SU-DHL-6 (cell line): Measurements from ENCODE around the gene RSBN1L.

Experiments used
- H2AFZ ChIP-seq: fragments of 200-600 bp; sonication (generic); 2 replicates; pipeline ENCODE4 v1.6.1; 2014; ENCODE audit warnings: low read depth, mild to moderate bottlenecking, moderate library complexity, mixed read lengths, antibody characterized with exemption, low read length; ENCODE audit not compliant: severe bottlenecking
- H3F3A ChIP-seq: fragments of 200-600 bp; shearing (Covaris generic); 2 replicates; pipeline ENCODE4 v1.6.0; 2016; ENCODE audit warnings: antibody characterized with exemption, mild to moderate bottlenecking; ENCODE audit not compliant: insufficient read depth
- H3K27ac ChIP-seq: fragments of 200-600 bp; sonication (generic); 2 replicates; pipeline ENCODE4 v1.5.1; 2016; ENCODE audit warnings: low read depth, mild to moderate bottlenecking, low read length, moderate library complexity, mixed read lengths
- H3K27me3 ChIP-seq: fragments of 200-600 bp; sonication (generic), shearing (Covaris generic); 2 replicates; pipeline ENCODE4 v1.6.0; 2014; ENCODE audit warnings: mild to moderate bottlenecking, low read length
- H3K36me3 ChIP-seq: fragments of 200-600 bp; sonication (generic); 2 replicates; pipeline ENCODE4 v1.6.1; 2014; ENCODE audit warnings: mild to moderate bottlenecking, low read length, mixed read lengths
- H3K4me2 ChIP-seq: fragments of 300-600, 200-600 bp; shearing (Covaris generic), sonication (generic); 2 replicates; pipeline ENCODE4 v1.6.0; 2014; ENCODE audit warnings: low read length, low read depth, mild to moderate bottlenecking; ENCODE audit not compliant: poor library complexity, severe bottlenecking
- H3K4me3 ChIP-seq: fragments of 200-600 bp; sonication (generic); 2 replicates; pipeline ENCODE4 v1.5.1; 2014; ENCODE audit warnings: antibody characterized with exemption, low read length, mild to moderate bottlenecking, mixed read lengths; ENCODE audit not compliant: insufficient read depth, poor library complexity, severe bottlenecking
- H3K79me2 ChIP-seq: fragments of 200-600 bp; sonication (generic); 2 replicates; pipeline ENCODE4 v1.6.1; 2014; ENCODE audit warnings: mild to moderate bottlenecking, low read length, moderate library complexity; ENCODE audit not compliant: insufficient read depth
- H3K9ac ChIP-seq: fragments of 200-600 bp; sonication (generic); 2 replicates; pipeline ENCODE4 v1.7.0; 2014; ENCODE audit warnings: mild to moderate bottlenecking, low read length
- H3K9me2 ChIP-seq: fragments of 200-600 bp; sonication (generic); replicated peaks from 2 replicates; pipeline ENCODE4 v1.6.1; 2014; ENCODE audit warnings: low read length; ENCODE audit not compliant: insufficient read depth
- H3K9me3 ChIP-seq: fragments of 200-600 bp; sonication (generic); 2 replicates; pipeline ENCODE4 v1.6.1; 2014; ENCODE audit warnings: low read length, mixed read lengths; ENCODE audit not compliant: insufficient read depth
- H4K20me1 ChIP-seq: fragments of 200-600 bp; sonication (generic); 2 replicates; pipeline ENCODE4 v1.6.1; 2014; ENCODE audit warnings: low read depth, mild to moderate bottlenecking, antibody characterized with exemption, low read length, moderate library complexity, mixed read lengths
- EZH2phosphoT487 ChIP-seq: fragments of 200-600 bp; sonication (generic), shearing (Covaris generic); conservative IDR thresholded peaks from 2 replicates; pipeline ENCODE4 v1.6.1; 2018; ENCODE audit warnings: mild to moderate bottlenecking, antibody characterized with exemption, low read length, moderate library complexity, mixed read lengths
- TF ChIP-seq, protein P1 (sequence below): fragments of 200-600 bp; sonication (generic); IDR thresholded peaks from one replicate; pipeline ENCODE4 v1.5.1; 2017; ENCODE audit warnings: antibody characterized with exemption, mild to moderate bottlenecking, low read length, moderate library complexity; ENCODE audit not compliant: insufficient read depth, poor library complexity, severe bottlenecking

Gene RSBN1L

DNA sequence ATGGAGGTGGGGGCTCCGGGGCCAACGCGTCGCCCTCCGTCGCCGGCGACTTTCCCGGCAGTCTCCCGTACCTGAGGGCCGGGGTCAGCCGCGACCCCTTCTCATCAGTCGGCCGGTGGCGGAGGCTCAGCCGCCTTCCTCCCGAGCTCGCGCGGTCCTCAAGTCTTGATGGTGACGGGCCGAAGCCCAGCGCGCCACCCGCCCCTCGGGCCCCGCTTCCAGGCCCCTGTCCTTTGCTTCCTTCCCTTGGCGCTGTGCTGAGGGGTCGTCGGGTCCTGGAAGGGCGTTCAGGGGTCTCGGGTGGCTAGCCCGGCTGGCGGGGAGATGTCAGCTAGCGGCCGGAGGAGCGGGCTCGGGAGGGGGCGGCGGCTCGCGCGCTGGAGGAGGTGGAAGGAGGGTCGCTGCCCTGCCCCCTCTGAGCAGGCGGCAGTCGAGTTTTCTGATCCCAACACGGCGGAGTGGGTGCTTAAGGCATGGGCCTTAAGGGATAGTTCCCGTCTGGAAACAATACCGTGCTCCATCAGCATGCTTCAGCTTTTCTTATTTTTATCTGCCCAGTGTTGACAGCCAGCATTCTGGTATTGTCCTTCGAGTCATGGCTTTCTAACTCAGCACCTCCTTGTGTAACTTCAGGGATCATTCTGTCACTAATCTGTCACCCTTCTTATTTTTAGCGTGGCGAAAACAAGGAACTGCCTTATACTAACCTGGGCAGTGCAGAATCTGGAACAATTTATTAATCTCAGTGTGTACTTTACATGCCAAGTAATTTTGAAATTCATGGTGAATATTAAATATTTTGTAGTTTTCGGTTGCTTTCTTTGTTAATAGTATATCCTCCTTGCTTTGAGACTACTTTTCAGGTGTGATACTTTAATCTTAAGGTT lies 103.1 kb downstream of the RSBN1L start:
- peaks cover 97% of the 10 kb centered on the region for H3K79me2 ChIP-seq

DNA sequence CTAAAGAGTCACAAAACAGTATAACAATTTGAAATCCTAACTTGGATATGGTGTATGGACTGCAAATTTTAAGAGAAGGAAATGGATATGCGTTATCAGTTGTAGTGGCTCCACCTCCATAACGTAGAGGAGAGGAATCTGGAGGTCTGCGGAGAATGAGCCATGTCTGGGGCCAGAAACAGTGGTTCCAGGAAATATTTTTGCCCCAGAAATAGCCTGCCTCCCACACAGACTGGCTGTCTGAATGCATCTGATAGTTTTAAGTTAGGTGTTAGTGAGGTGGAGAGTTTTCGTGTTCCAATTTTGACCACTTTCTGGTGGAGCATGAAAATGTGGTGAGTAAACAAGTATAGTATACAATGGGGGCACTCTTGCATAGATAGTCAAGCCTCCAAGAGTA lies 103.9 kb downstream of the RSBN1L start:
- TF ChIP-seq, protein P1, sequence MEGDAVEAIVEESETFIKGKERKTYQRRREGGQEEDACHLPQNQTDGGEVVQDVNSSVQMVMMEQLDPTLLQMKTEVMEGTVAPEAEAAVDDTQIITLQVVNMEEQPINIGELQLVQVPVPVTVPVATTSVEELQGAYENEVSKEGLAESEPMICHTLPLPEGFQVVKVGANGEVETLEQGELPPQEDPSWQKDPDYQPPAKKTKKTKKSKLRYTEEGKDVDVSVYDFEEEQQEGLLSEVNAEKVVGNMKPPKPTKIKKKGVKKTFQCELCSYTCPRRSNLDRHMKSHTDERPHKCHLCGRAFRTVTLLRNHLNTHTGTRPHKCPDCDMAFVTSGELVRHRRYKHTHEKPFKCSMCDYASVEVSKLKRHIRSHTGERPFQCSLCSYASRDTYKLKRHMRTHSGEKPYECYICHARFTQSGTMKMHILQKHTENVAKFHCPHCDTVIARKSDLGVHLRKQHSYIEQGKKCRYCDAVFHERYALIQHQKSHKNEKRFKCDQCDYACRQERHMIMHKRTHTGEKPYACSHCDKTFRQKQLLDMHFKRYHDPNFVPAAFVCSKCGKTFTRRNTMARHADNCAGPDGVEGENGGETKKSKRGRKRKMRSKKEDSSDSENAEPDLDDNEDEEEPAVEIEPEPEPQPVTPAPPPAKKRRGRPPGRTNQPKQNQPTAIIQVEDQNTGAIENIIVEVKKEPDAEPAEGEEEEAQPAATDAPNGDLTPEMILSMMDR: no peak
- no peak for TF ChIP-seq EZH2phosphoT487
- H3K9me2 ChIP-seq: no peaks in the 10 kb centered on the region
- H3K27me3 ChIP-seq: no peaks in the 10 kb centered on the region
- H3K9ac ChIP-seq: peak overlapping the region; percentile 79
- peak overlapping the region; percentile 92 for H3K4me2 ChIP-seq
- H3K4me3 ChIP-seq: peak overlapping the region; percentile 86
- H3K79me2 ChIP-seq: peaks cover 97% of the 10 kb centered on the region
- no peaks in the 10 kb centered on the region for H3K9me3 ChIP-seq
- peaks cover 34% of the 10 kb centered on the region for H3F3A ChIP-seq
- peaks cover 16% of the 10 kb centered on the region for H4K20me1 ChIP-seq
- H3K36me3 ChIP-seq: peaks cover 14% of the 10 kb centered on the region
- H3K27ac ChIP-seq: peak overlapping the region; percentile 84
- no peak overlapping the region for H2AFZ ChIP-seq

More for the DNA sequence above, 103.1 kb downstream of the RSBN1L start:
- Histone ChIP-seq H3K4me3 (peak overlapping the region; percentile 86), H3K9ac (peak overlapping the region; percentile 79), H3K9me2 (no peaks in the 10 kb centered on the region), H3K27ac (peak overlapping the region; percentile 84), H4K20me1 (peaks cover 16% of the 10 kb centered on the region), H3K27me3 (no peaks in the 10 kb centered on the region), H3K36me3 (peaks cover 6% of the 10 kb centered on the region), H2AFZ (no peak overlapping the region), H3F3A (peaks cover 36% of the 10 kb centered on the region), H3K9me3 (no peaks in the 10 kb centered on the region), H3K4me2 (peak overlapping the region; percentile 92)
- no peak for TF ChIP-seq EZH2phosphoT487
- TF ChIP-seq, protein P1: no peak

DNA sequence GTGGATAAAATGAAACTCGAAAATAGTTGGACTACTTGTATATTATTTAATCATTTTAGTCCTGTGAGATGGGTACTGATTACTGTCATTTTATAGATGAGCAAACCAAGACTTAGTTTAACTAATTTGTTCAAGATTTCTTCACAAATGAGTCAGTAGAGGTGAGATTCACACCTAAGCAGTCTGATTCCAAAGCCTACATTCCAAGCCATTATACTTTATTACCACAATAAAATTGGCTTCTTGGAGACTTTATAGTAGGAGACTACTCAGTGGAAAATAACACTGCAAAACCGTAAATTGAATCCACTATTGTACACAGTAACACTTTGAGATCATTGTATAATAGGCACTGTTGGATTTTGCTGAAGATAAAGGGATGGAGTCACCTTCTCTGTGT lies 104.5 kb downstream of the RSBN1L start:
- H2AFZ ChIP-seq: no peak overlapping the region
- H3K4me3 ChIP-seq: peak overlapping the region; percentile 86
- H4K20me1 ChIP-seq: peaks cover 22% of the 10 kb centered on the region
- TF ChIP-seq, protein P1: no peak
- no peak for TF ChIP-seq EZH2phosphoT487
- no peaks in the 10 kb centered on the region for H3K9me2 ChIP-seq
- no peaks in the 10 kb centered on the region for H3K27me3 ChIP-seq
- peak overlapping the region; percentile 79 for H3K9ac ChIP-seq
- peaks cover 37% of the 10 kb centered on the region for H3F3A ChIP-seq
- H3K27ac ChIP-seq: peak overlapping the region; percentile 84
- peaks cover 20% of the 10 kb centered on the region for H3K36me3 ChIP-seq
- peak overlapping the region; percentile 92 for H3K4me2 ChIP-seq
- H3K79me2 ChIP-seq: peaks cover 97% of the 10 kb centered on the region
- 0 out of 2 replicates have a peak, but pooled peaks cover 6% of the 10 kb centered on the region for H3K9me3 ChIP-seq
